GM19351 (cell line): Measurements from ENCODE around the gene RASSF1.

Experiments
- ATAC-seq: cut with Tn5 transposase; IDR thresholded peaks from one replicate; pipeline ENCODE4 v1.9.1; 2021; ENCODE audit warnings: mild to moderate bottlenecking, moderate library complexity; ENCODE audit not compliant: unreplicated experiment

RASSF1 gene, protein sequence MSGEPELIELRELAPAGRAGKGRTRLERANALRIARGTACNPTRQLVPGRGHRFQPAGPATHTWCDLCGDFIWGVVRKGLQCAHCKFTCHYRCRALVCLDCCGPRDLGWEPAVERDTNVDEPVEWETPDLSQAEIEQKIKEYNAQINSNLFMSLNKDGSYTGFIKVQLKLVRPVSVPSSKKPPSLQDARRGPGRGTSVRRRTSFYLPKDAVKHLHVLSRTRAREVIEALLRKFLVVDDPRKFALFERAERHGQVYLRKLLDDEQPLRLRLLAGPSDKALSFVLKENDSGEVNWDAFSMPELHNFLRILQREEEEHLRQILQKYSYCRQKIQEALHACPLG

GRCh38 chr3:50340448-50341329 lies at the start of gene RASSF1:
TSS of gene RASSF1 (minus strand) at chr3:50340836. CDS start at chr3:50340805, 31 bp downstream.
- peak; percentile 29 for ATAC-seq

GRCh38 chr3:50389414-50389767 lies 48.8 kb upstream of the RASSF1 start:
- no peak for ATAC-seq

DNA sequence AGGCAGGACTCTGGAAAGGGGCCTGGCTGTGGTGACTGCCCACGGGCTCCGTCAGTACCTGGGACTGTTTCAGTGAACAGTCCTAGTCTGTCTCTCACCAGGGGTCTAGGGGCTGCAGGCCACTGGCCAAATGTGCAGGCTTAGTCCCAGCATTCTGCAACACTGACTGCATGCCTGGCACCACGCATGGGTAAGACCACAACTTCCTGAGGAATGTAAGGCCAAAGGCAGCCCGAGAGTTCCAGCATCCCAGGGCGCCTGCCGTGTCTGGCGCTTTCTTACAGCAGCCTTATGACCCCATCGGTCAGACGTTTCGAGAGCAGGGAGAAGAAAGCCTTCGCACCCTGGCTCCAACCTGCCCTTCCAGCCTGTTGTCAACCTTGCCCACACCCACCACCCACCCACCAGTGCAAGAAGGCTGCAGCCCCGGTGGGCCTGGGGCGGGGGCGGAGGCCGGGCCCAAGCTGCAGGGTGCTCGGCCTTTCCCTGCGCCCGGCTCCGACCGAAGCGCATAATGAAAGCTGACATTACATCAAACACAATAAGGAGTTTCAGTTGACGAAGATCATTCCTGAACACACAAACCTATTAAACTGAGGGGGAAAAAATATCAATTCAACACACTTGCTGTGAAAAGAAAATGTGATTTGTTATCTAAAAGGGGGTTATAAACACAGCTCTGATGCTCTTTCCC lies 48.2 kb upstream of the RASSF1 start:
- no peak for ATAC-seq

- no peak for ATAC-seq
These were observed 47.5 kb upstream of the RASSF1 start for GRCh38 chr3:50388016-50388719.

DNA sequence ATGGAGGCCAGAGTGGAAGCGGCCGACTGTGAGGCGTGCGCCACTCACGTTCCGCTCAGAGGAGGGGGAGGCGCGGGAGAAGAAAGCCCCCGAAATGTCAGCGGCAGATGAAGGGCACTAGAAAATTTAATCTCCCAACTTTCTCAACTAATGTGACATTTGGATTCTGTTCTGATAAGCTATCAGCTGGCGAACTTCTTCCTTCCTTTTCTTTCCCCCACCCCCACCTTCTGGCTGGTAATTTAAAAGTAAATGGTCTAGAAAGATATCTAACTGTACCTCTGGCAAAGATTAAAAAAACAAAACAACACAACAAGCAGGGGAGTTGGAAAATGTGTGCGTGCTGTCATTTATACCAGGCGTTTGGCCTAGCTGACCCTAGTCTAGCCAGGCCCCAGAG lies 45.1 kb upstream of the RASSF1 start:
- ATAC-seq = no peak

DNA sequence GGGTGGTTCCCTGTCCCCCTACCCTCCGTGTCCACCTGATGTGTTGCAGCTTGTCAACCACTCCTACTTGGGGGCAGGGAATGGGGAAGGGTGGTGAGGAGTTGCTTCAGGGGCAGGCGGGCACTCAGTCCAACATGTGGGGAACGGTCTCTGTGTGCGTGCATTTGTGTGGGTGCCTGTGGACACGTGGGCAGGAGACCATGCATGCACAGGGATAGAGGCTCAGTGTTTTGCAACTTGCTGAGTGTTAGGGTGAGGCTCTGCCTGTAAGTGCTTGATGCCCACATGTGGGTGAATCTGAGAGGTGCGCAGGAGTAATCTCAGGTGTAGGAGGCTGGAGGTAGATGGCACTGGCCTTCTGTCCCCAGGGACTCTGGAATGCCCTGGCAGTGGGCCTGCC lies 43.1 kb upstream of the RASSF1 start:
- ATAC-seq = no peak

DNA sequence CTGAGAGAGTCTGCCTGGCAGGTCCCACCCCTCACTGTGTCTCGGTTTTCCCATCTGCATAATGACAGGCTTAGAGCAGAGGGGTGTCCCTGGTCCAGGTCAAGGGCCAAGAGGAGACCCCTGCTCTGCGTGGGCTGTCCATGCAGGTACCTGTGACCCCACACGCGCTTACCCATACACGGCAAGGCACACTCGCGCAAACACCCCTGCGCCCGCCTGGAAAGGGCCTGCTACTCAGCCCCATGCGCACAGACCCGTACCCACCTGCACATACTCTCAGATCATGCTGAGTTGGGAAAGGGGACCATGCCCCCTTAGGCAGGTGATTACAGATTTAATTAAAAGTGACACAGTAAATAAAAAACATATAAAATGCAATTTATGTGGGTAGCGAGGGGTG lies 42.1 kb upstream of the RASSF1 start:
- no peak for ATAC-seq

DNA sequence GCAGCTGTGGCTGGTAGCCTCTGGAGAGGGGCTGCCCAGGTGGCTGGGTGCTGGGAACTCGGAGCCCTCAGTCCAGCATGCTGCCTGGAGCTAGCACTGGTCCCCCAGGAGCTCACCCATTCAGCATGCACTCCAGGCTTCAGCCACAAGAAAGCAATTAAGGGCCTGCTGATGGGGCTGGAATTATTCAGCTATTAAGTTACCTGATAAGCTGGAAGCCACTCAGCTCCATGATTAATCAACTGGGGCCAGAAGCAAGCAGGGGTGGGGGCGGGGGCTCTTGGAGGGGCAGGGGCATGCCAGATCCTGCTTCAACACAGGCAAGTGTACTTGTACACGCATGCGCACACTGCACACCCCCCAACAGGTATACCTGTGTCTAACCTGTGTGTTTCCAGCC lies 40.7 kb upstream of the RASSF1 start:
- no peak for ATAC-seq

GRCh38 chr3:50380405-50381085 lies 39.9 kb upstream of the RASSF1 start:
- ATAC-seq = no peak

DNA sequence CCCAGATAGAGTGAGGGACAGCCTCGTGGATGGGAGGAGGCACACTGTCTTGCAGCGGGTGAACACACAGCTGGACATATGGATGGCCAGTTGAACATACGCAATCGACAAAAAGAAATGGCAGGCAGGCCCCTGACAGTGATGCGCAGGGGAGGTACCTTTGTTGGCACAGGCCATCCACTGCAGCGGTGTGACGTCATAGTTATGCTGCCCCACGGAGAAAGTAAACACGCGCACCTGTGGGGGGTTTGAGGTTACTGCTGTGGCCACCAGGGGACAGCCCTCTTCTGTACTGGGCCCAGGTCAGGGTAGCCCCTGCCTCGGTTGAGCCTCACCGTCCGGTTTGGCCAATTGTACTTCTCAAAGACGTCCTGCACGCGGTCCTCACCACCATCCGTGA lies 38.1 kb upstream of the RASSF1 start:
- no peak for ATAC-seq

DNA sequence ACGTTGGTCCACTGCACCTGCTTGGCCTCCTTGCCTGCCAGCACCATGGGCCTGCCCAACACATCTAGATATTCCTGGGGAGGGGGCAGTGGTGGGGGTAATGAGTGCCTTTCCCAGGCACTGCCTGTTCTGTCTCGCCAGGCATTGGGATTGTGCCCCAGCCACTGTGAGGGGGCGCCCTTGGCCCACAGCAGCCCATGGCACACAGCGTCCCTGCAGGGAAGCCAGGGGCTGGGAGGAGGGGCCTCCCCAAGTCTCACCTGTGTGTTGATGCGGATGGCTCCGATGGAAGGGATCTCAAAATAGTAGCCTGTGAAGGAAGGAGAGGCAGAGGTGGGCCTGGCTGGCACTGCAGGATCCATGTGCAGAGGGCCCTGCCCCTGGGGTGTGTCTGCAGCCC lies 37.4 kb upstream of the RASSF1 start:
- ATAC-seq = no peak

GRCh38 chr3:50375258-50375931 lies 34.8 kb upstream of the RASSF1 start:
- no peak for ATAC-seq

GRCh38 chr3:50374363-50375257 lies 34.0 kb upstream of the RASSF1 start:
- no peak for ATAC-seq

DNA sequence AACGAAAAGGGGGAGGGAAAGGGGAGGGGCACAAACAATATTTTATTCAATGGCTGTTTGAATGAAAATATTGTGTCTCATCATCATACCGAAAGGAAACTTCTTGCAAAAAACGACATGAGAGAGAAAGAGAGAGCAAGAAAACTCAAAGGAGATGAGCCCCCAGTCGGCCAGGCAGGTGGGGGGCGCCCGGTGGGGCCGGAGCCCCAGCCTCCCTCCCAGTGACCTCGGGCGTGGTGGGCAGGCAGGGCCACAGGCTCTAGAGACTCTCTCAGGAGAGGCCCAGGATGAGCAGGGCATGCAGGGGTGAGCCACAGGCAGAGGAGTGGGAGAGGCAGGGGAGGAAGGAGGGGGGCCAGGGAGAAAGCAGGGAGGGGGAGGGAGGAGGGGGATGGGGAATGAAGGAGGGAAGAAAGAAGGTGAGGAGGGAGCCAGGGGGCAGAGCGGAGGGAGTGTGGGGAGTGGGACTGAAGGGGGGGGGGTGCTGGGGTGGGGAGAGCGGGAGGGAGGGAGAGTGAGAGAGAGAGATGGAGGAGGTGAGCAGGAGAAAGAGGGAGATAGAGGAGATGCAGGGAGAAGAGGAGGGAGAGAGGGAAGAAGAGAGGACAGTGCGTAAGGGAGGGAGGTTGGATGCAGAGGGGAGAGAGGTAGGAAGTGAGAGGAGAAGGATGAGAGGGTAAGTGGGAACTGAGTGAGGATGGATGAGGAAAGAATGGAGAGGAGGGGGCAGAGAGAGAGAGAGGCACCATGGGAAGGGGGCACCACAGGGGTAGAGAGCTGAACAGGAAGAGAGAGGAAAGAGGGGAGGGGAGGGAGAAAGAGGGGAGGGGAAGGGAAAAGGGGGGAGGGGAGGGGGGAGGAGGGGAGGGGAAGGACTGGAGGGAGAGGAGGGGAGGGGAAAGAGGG lies 32.8 kb upstream of the RASSF1 start:
- no peak for ATAC-seq

- ATAC-seq = no peak
These were observed 31.7 kb upstream of the RASSF1 start for GRCh38 chr3:50372349-50372748.

DNA sequence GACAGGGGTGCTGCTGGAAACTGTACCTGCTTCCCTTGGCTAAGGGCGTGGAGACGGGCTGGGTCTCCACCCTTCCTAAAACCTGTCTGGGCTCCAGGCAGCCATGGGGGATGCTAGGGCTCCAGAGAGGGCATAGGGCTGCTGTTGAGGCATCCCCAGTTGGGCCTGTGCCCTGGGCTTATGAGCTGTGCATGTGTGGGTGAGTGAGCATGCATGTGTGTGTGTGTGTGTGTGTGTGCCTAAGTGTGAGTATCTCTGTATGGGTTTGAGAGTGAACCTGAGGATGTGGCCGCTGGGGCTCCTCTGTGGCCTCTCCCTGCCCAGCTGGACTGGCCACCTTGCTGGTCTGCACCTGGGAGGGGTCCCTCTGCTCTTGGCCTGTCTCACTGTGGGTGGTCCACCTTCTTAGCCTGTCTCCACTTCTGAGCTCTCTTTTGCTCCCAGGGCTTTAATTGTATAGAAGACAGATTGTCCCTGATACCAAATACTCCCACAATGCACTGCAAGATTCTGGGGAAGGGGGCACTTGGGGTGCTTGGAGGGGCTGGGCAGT lies 30.6 kb upstream of the RASSF1 start:
- ATAC-seq = no peak

DNA sequence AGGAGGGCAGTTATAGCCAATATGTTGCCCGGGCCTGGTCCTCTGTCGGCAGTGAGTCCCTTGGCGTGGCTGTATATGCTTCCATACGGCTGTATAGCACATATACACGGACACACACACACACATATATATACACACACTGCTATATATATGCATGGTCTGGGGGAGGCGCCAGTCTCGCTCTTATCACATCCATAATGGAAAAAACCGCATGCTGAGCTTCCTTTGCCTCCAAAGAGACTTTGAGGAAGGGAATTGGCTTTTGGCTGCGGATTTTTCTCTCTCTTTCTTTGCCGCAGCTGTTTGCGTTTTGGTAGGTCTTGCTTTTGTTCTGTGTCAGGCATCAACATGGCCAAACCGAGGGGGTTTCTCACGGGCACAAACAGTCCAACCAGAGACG lies 30.0 kb upstream of the RASSF1 start:
- ATAC-seq = no peak
